ENCODE results near the gene SPG21. TPM values are rescaled to one million over a fixed set of nuclear protein-coding genes. Genes with fewer than 3 reads are reported as not detected.

The SPG21 gene
- total RNA-seq, 1 donor from 2014 or later = 93.7 TPM

Other genes starting within 250 kb of the SPG21 start
- gene RBPMS2, start 214.3 kb downstream of the SPG21 start, total RNA-seq = 24.5 TPM
- 1.6 TPM for gene PIF1, start 164.3 kb downstream of the SPG21 start, total RNA-seq
- 87.5 TPM for gene PLEKHO2, start 148.0 kb downstream of the SPG21 start, total RNA-seq
- 19.3 TPM for gene ANKDD1A, start 78.0 kb downstream of the SPG21 start, total RNA-seq
- gene MTFMT, start 39.7 kb upstream of the SPG21 start, total RNA-seq = 14.5 TPM
- not detected for gene SLC51B, start 55.5 kb upstream of the SPG21 start, total RNA-seq
- gene RASL12, start 78.1 kb upstream of the SPG21 start, total RNA-seq = 4.7 TPM
- gene KBTBD13, start 86.8 kb upstream of the SPG21 start, total RNA-seq = not detected
- gene UBAP1L, start 125.3 kb upstream of the SPG21 start, total RNA-seq = 3.9 TPM
- 22.9 TPM for gene PDCD7, start 143.9 kb upstream of the SPG21 start, total RNA-seq
- 47.7 TPM for gene CLPX, start 195.4 kb upstream of the SPG21 start, total RNA-seq
- gene CILP, start 221.6 kb upstream of the SPG21 start, total RNA-seq = 27.3 TPM